ENCODE measurements around the gene KIAA1614.
"Not testable (repeated sequence)": the region's sequence is repeated elsewhere in the genome, so short reads cannot be mapped to it uniquely, and the experiment has no call there.

The KIAA1614 gene

GRCh38 chr1:180966744-180967536 lies 54.2 kb downstream of the KIAA1614 start:
- no peak for DNase-seq

DNA sequence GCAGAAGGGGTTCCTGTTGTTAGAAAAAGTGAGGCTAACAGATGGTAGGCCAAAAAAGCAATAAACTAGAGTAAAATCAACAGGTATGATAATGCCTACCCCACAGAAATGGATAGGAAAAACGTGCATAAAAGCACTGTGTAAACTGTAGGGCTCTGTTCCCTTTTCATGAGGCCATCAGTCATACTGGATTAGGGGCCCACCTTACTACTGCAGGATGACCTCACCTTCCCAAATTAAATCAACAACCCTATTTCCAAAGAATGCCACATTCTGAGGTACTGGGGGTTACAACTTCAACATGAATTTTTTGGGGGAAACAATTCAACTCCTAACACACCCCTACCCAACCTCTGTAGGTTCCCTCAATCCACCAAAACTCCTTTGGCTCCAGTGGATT lies 54.9 kb downstream of the KIAA1614 start:
- no peak for DNase-seq

- not testable (repeated sequence) for DNase-seq
Observed at GRCh38 chr1:180968834-180969233, 56.1 kb downstream of the KIAA1614 start.

DNA sequence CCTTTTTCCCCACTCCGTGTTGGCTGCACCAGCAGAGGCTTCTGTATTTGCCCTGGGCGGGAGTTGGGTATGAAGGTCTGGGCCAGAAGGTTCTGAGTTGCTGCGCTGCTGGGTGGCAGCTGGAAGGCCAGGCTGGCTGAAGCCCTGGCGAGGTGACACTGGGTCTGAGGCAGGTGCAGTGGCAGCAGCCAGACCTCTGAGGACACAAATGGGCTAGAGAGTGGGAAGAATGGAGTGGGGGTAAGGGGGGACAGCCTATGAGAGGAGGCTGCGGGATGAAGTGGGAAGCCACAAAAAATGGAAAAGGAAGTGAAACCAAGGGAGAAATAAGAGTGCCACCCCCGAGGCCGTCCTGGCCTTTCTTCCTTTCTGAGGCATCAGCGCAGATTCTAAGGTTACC lies 56.7 kb downstream of the KIAA1614 start:
- DNase-seq: no peak

DNA sequence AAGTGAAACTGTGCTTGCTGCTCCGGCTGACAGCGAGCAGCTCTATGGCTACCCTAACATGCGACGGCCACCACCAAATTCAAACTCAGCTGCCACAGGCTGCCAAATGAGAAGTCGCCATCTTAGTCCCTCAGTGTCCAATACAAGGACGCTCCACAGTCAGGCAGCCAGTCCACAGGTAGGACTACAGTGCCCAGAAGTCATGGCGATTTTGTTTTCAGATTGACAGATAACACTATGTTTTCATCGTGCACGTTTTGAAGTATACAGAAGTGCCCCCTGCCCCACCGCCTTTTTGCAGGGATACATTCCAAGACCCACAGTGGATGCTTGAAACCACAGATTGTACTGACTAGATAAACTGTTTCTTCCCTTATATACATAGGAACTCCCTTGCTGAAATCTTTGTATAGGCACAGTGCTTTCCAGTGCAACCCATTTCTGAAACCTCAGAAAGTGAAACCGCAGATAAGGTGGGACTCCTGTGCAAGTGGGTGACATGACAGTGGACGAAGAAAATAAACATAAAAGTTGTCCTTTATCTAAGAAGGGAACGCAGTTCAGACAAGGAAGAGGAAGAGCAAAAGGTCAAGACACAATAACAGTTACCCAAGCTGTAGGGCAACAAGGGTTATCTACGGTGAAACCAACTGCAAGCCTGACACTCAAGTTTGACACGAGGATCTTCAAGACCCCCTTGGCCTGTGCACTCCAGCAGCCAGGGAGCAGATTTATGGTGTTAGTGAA lies 57.8 kb downstream of the KIAA1614 start:
- no peak for DNase-seq

- DNase-seq: no peak
Observed at GRCh38 chr1:180971273-180971997, 58.7 kb downstream of the KIAA1614 start.

- no peak for DNase-seq
Observed at GRCh38 chr1:180973369-180973768, 60.7 kb downstream of the KIAA1614 start.

GRCh38 chr1:180974236-180974635 lies 61.5 kb downstream of the KIAA1614 start:
- no peak for DNase-seq

- no peak for DNase-seq
Observed at GRCh38 chr1:180975551-180975950, 62.9 kb downstream of the KIAA1614 start.

DNA sequence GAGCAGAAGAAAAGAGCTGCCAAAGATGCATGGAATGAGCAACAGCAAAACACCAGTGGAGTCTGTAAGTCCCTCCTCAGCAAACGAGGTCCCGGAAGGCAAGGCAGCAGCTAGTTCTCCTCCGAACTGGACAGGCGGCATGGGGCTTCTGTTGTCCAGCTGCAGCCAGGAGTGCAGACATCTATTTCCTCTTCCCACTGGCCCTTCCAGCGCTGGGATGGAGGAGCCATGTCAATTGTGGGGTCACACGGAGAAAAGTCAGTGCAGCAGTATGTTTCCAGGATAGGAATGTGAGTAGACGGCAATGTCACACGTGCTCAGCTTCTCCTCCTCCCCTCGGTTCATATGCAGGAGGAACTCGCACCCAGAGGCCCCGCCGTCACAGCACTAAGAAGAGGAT lies 63.5 kb downstream of the KIAA1614 start:
- no peak for DNase-seq

DNA sequence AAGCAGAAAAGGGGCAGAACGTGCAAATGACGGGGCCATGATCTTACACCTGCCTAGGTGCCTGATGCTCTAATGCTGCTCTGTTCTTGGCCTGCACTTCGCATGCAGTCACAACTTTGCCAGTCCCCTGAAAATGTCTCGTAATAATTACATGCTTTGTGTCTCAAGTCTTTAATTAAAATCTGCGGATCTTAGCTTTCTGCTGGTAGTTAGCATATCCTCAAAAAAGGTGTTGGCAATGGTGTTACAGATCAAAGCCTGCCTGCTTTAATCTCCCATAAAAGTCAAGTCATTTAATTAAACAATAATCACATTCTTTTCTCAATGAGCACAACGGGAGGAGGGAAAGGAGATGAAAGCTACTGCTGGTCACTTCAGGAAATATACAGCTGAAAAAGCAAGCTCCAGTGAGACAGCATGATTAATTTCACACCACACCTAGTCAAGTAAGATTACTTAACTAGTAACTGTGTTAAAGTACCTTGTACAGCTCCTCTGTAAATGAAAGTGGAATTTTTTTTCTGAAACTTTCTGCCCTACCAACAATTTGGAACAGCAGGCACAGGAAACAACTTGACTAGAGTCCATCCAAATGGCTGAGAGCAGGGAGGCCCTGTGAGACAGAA lies 64.1 kb downstream of the KIAA1614 start:
- no peak for DNase-seq

- no peak for DNase-seq
Observed at GRCh38 chr1:180981596-180982387, 69.1 kb downstream of the KIAA1614 start.

GRCh38 chr1:180982422-180982821 lies 69.7 kb downstream of the KIAA1614 start:
- no peak for DNase-seq

- peak; percentile 16 for DNase-seq
Observed at GRCh38 chr1:180988253-180988752, 75.6 kb downstream of the KIAA1614 start.

DNA sequence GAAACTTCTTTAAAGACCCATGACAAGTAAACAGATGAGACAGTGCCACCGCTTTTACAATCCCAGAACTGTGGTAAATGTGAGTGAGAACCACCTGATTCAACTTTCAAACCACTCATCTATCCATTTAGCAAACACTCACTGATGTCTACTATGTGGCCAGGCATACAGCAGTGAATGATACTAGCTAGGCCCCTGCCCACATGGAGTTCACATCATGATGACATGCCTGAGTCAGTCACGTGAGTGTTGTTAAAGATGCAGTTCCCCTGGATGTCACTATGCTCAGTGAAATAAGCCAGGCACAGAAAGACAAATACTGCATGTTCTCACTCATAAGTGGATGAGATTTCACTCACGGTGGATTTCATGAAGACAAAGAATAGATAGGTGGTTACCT lies 81.6 kb downstream of the KIAA1614 start:
- DNase-seq: no peak

GRCh38 chr1:180997843-180998504 lies 85.3 kb downstream of the KIAA1614 start:
- DNase-seq: no peak
